Hepatocyte (in vitro differentiated cells): ENCODE data around the gene MS4A2.

Experiments used
- EZH2 ChIP-seq: fragments of 200-600 bp; sonication (generic); IDR thresholded peaks from 2 replicates; pipeline ENCODE4 v1.6.1; 2016; ENCODE audit warnings: antibody characterized with exemption, mild to moderate bottlenecking, borderline replicate concordance
- TF ChIP-seq, protein P1 (sequence below): fragments of 200-600 bp; sonication (generic); IDR thresholded peaks from 2 replicates; pipeline ENCODE4 v1.5.1; 2016; ENCODE audit warnings: antibody characterized with exemption, mild to moderate bottlenecking; ENCODE audit not compliant: poor library complexity

DNA sequence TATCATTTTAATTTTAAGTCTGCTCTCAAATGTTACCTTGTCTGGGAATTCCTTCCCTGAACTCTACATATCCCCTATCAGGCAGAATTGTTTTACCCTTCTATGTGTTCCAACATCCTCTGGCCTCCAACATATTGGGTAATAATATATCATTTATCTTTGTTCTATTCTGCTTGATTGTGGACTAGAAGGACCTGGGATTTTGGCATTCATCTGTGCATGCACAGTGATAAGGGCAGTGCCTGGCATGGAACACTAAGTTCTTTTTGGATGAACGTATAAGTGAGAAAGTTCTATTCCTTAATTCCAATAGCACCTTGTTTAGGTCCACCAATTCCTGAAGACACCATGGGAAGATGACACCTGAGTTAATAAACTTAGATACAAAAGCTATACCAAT lies 1.2 kb upstream of the MS4A2 start:
- TF ChIP-seq, protein P1, sequence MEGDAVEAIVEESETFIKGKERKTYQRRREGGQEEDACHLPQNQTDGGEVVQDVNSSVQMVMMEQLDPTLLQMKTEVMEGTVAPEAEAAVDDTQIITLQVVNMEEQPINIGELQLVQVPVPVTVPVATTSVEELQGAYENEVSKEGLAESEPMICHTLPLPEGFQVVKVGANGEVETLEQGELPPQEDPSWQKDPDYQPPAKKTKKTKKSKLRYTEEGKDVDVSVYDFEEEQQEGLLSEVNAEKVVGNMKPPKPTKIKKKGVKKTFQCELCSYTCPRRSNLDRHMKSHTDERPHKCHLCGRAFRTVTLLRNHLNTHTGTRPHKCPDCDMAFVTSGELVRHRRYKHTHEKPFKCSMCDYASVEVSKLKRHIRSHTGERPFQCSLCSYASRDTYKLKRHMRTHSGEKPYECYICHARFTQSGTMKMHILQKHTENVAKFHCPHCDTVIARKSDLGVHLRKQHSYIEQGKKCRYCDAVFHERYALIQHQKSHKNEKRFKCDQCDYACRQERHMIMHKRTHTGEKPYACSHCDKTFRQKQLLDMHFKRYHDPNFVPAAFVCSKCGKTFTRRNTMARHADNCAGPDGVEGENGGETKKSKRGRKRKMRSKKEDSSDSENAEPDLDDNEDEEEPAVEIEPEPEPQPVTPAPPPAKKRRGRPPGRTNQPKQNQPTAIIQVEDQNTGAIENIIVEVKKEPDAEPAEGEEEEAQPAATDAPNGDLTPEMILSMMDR, result no peak
- no peak for TF ChIP-seq EZH2
